ENCODE measurements around the gene MMAB. TPM values are rescaled to one million over a fixed set of nuclear protein-coding genes. Genes with fewer than 3 reads are reported as not detected.

MMAB gene
- total and polyA plus RNA-seq, 8 donors: 6.2 to 71.2 (median 29.8) TPM

DNA sequence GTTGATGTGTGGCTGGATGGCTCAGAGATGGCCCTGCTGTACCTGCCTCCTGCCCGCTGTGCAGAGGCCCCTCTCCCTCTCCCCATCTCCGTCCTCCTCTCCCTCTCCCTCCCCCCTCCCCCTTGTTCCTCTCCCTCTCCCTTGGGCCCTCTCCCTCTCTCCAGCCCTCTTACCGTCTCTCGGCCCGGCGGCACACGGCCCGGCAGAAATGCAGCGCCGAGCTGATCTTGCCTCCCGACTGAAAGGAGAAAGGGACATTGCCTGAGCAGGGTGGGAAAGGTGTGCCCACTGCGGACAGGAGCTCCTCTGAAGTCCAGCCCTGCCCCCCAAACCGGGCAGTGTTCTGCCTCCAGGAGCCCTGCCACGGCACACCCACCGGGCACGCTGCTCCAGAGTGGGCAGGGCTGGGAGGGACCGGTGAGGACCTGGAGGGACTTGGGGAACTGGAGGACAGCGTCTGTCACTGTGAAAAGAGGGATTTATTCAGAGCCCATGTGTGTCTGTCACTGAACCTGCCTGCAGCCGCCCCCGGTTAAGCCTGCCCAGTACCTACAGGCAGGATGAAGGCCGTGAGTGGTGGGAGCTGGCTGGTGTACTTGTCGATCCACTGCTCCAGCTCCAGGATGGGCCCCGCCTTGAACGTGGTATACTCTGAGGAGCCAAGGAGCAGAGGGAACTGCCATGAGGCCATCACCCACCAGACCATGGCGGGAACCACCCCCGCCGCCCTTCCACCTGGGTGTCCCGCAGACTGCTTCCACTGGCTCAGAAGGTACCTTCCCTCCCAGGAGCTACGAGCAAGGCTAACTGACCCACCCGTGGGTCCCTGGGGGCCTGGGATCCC is 12.2 kb downstream of the MMAB start:
- H3K4me1 ChIP-seq: no peaks in the 10 kb centered on the region
- intact Hi-C loops (cut with DNase I; ENCODE audit: low total_unique reads): no loop called here
- no peak for TF ChIP-seq EP300 (IDR thresholded peaks at IDR 0.05)
- TF ChIP-seq POLR2AphosphoS5 (IDR thresholded peaks at IDR 0.05): no peak
- TF ChIP-seq POLR2A (IDR thresholded peaks at IDR 0.05): no peak
- TF ChIP-seq, protein P1, sequence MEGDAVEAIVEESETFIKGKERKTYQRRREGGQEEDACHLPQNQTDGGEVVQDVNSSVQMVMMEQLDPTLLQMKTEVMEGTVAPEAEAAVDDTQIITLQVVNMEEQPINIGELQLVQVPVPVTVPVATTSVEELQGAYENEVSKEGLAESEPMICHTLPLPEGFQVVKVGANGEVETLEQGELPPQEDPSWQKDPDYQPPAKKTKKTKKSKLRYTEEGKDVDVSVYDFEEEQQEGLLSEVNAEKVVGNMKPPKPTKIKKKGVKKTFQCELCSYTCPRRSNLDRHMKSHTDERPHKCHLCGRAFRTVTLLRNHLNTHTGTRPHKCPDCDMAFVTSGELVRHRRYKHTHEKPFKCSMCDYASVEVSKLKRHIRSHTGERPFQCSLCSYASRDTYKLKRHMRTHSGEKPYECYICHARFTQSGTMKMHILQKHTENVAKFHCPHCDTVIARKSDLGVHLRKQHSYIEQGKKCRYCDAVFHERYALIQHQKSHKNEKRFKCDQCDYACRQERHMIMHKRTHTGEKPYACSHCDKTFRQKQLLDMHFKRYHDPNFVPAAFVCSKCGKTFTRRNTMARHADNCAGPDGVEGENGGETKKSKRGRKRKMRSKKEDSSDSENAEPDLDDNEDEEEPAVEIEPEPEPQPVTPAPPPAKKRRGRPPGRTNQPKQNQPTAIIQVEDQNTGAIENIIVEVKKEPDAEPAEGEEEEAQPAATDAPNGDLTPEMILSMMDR (IDR thresholded peaks at IDR 0.05): no peak
- no peaks in the 10 kb centered on the region for H3K9me3 ChIP-seq
- no peak overlapping the region for H3K27ac ChIP-seq
- 83 to 93% (median 87%) methylated on average over 23 to 30 of the region's 30 CpGs for WGBS, 5 donors
- H3K4me3 ChIP-seq: no peak overlapping the region
- no peak for DNase-seq
- H3K36me3 ChIP-seq: peaks cover 0 to 96% (median 74%) of the 10 kb centered on the region in 4 donors
- no peaks in the 10 kb centered on the region for H3K27me3 ChIP-seq

DNA sequence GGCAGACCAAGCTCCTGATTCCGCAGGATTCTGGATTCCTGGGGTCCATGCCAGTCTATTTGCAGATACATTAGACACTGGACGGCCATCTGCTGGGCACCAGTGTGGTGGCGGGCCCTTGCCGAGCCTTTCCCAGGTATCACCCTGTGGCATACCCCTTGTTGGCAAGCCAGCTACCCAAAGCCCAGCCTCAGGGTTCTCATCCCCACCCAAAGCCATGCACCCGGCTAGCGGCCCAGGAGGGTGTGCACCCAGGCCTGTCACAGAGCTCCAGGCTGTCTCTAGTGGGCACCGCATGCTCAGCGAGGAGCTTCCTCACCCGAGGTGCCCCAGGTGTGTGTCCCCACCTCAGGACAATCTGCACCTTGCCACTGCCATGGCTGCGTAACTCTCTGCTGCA is 13.7 kb downstream of the MMAB start:
- DNase-seq: no peak
- Histone ChIP-seq H3K27me3 (peaks cover 0 to 3% (median 0%) of the 10 kb centered on the region in 3 donors), H3K4me3 (no peak overlapping the region), H3K9me3 (no peaks in the 10 kb centered on the region), H3K4me1 (peaks cover 0 to 5% (median 0%) of the 10 kb centered on the region in 4 donors), H3K27ac (no peak overlapping the region), H3K36me3 (peaks cover 0 to 81% (median 59%) of the 10 kb centered on the region in 4 donors)
- WGBS, 5 donors: 92 to 97% (median 95%) methylated on average over 5 to 10 of the region's 10 CpGs
- intact Hi-C loops (cut with DNase I; ENCODE audit: low total_unique reads): no loop called here
- TF ChIP-seq POLR2AphosphoS5 (IDR thresholded peaks at IDR 0.05): no peak
- TF ChIP-seq, protein P1 (IDR thresholded peaks at IDR 0.05): no peak
- no peak for TF ChIP-seq POLR2A (IDR thresholded peaks at IDR 0.05)
- no peak for TF ChIP-seq EP300 (IDR thresholded peaks at IDR 0.05)

DNA sequence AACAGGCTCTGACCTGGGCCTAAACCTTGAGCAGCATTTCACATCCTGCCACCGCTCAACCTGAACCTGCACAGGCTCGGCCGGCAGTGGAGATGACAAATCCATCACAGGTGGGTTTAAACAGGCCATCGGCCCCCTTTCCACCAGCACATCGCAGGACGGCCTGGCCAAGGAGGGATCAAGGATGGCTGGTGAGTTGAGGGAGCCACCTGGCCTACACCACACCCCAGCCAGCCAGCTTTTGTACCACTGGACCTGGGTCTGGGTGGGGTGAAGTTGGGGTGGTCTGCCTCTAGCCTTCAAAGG is 14.2 kb downstream of the MMAB start:
- WGBS, 5 donors: 88 to 98% (median 96%) methylated on average over 3 to 6 of the region's 6 CpGs
- no peak overlapping the region for H3K4me3 ChIP-seq
- no peak for DNase-seq
- peaks cover 0 to 77% (median 56%) of the 10 kb centered on the region in 4 donors for H3K36me3 ChIP-seq
- TF ChIP-seq POLR2AphosphoS5 (IDR thresholded peaks at IDR 0.05) (no peak), POLR2A (IDR thresholded peaks at IDR 0.05) (no peak), EP300 (IDR thresholded peaks at IDR 0.05) (no peak)
- TF ChIP-seq, protein P1 (IDR thresholded peaks at IDR 0.05): no peak
- no peaks in the 10 kb centered on the region for H3K9me3 ChIP-seq
- intact Hi-C loops (cut with DNase I; ENCODE audit: low total_unique reads): no loop called here
- H3K27me3 ChIP-seq: peaks cover 0 to 7% (median 0%) of the 10 kb centered on the region in 3 donors
- peaks cover 0 to 5% (median 0%) of the 10 kb centered on the region in 4 donors for H3K4me1 ChIP-seq
- H3K27ac ChIP-seq: no peak overlapping the region

DNA sequence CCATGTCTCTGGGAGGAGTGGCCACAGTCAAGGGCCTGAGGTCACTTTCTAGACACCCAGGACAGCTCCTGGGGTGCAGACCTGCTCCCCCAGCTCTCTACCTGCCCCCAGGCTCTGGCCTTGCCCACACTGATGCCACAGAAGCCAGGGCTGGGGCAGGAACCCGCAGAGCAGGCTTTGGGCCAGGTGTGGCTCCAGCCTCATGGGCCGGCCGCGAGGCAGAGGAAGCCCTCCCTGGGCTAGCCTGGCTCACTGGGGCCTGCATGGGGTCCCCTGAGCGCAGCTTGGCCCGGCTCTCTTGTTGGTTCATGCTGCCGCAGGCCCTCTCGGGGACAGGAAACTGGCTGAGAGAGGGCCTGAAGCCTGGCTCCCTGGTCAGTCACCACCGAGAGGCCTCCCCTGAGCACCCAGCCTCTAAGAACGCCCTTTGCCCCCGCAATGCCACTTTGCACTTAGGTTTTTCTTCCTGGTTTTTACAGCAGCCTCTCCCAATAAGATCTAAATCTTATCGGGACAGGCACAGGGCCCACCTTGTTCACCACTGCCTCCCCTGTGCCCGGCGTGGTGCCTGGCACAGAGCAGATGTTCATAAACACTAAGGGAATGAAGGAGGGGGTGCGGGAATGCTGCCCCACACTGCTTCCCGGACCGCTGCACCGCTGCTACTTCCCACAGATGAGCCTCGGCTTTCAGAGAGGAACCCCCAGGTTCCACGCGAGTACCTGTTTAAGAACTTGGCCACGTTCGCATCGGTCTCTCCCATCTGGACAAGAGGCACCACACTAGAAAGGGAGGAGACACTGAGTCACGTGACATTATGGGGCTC is 14.7 kb downstream of the MMAB start:
- peaks cover 0 to 13% (median 0%) of the 10 kb centered on the region in 3 donors for H3K27me3 ChIP-seq
- H3K4me1 ChIP-seq: peaks cover 0 to 5% (median 0%) of the 10 kb centered on the region in 4 donors
- intact Hi-C loops (cut with DNase I; ENCODE audit: low total_unique reads): no loop called here
- no peaks in the 10 kb centered on the region for H3K9me3 ChIP-seq
- WGBS, 5 donors: 81 to 93% (median 91%) methylated on average over 19 to 25 of the region's 25 CpGs
- H3K36me3 ChIP-seq: peaks cover 0 to 71% (median 50%) of the 10 kb centered on the region in 4 donors
- no peak for DNase-seq
- H3K4me3 ChIP-seq: no peak overlapping the region
- no peak overlapping the region for H3K27ac ChIP-seq
- TF ChIP-seq, protein P1 (IDR thresholded peaks at IDR 0.05): no peak
- TF ChIP-seq EP300 (IDR thresholded peaks at IDR 0.05) (no peak), POLR2AphosphoS5 (IDR thresholded peaks at IDR 0.05) (no peak), POLR2A (IDR thresholded peaks at IDR 0.05) (no peak)
